COLO668 (cell line): ENCODE measurements around the gene DDX53.

Experiments
- DNase-seq: peaks from one replicate; lab custom pipeline; 2025; ENCODE audit not compliant: unreplicated experiment; lab: John Stamatoyannopoulos, UW

The DDX53 gene

DNA sequence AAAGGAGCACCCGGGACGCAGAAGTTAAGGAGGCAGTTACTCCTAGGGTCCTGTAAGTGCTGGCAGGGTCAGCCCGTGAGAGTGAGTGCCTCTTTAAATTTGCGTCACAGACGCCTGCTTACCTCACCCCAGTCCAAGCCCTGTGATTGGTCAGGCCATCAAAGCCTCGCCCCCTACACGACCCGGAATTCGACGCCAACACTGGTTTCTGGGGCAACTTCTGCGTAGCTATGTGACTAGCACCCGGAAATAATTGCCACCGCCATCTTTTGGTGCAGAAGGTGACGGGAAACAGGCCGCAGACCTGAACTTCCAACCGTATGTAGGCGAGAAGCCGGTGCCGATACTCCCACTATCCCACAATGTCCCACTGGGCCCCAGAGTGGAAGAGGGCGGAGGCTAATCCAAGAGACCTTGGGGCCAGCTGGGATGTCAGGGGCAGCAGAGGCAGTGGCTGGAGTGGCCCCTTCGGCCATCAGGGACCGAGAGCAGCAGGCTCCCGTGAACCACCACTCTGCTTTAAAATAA, at the start of gene DDX53:
DDX53 (plus strand) TSS at position 265 of the 528 bp plus-strand sequence; CDS start at position 363, 98 bp downstream.
- no peak for DNase-seq

- DNase-seq = no peak
Observed at GRCh38 chrX:22950269-22951266, 49.2 kb upstream of the DDX53 start.

GRCh38 chrX:22952010-22952409, 47.8 kb upstream of the DDX53 start:
- DNase-seq = no peak

DNA sequence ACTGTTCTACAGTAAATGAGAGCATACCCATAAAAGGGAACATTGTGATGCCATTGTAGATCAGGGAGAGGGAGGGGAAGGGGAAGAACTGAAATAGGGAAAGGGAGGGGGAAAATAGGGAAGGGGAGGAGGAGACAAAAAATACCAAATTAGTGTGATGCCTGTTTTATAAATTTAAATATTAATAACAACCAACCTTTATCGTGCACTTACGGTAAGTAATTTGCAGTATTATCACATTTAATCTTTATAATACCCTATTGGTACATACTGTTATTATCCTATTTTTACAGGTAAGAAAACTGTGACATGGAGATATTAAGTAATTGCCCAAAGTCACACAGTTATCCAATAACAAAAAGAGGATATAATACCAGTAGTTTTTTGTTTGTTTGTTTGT, 41.5 kb upstream of the DDX53 start:
- no peak for DNase-seq

DNA sequence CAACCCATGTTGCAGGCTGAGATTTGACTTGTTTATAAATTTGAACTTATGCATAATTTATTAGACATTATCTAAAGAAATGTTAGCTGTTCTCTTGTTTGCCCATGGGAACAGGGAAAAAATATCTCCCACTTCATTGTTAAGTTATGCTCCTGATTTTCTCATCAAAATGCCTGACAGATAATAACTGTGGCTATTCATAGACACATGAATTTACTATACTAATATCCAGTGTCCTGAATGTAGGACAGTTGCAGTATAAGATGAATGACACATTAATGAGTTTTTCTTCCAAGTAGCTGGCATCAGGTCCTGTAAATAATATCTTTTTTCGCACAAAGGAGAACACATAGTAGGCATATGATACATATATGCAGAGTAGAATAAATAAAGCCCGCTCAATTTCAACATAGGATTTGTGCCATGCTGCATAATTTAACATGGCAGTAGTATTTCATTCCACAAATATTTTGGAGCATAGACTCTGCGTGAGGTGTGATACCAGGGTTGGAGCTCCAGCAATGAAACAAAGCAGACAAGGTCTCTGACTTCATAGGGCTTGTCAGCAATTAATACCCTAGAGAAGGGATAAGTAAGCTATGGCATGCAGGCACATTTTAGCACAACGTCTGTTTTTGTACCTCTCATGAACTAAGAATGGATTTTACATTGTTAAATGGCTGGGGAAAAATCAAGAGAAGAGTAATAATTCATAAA, 40.4 kb upstream of the DDX53 start:
- no peak for DNase-seq

DNA sequence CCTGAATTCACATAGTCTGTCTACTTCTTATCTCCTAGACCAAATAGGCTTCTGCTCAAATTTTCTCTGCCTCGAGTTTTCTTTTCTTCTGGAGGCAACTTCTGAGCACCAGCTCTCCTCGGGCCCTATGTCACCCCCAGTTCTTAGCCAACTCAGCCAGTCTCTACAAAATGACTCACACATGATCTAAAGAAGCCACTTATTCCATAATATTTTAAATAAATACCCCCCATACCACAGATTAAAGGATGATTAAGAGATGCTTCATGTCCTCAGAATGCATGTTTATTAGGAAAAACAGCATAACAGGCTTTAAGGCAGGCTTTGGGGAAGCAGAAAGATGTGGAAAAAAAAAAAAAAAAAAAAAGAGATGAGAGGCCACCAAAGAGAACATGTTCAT, 36.6 kb upstream of the DDX53 start:
- no peak for DNase-seq

- no peak for DNase-seq
Observed at GRCh38 chrX:22968494-22968893, 31.3 kb upstream of the DDX53 start.

- DNase-seq = no peak
Observed at GRCh38 chrX:22969411-22969810, 30.3 kb upstream of the DDX53 start.

GRCh38 chrX:22970861-22971260, 28.9 kb upstream of the DDX53 start:
- DNase-seq = no peak

GRCh38 chrX:22974616-22975015, 25.1 kb upstream of the DDX53 start:
- no peak for DNase-seq

DNA sequence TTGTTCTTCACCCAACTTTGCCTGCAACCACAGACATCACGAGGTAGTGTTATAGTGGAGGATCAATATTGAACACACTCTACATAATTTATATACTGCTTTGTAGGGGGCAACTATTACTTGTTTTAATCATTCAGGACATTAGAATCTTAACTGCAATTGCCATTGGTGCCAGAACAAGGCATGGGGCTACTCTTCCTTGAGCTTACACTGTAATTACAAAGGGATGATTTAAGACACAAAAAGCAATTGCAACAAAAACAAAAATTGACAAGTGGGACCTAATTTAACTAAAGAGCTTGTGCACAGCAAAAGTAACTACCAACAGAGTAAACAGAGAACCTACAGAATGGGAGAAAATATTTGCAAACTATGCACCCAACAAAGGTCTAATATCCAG, 24.0 kb upstream of the DDX53 start:
- DNase-seq = no peak

- no peak for DNase-seq
Observed at GRCh38 chrX:22985958-22986357, 13.8 kb upstream of the DDX53 start.

GRCh38 chrX:22987452-22987851, 12.3 kb upstream of the DDX53 start:
- no peak for DNase-seq

DNA sequence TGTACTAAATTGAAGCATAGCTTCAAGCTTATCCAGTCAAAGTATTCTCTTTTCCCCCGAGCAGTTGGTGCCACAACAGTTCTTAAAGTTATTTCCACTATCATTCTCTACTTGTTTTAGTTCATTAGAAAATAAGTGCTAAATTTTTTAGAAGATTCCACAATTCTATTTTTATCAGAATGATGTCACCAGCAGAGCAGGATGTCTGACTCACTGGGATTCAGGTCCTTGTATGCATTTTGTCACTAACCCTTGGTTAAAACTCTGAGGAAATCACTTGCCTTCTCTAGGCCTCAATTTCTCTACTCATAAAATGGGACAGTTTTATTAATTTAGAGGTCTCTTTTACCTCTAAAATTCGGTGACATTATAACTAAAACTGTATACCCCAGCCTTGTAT, 3.4 kb downstream of the DDX53 start:
- DNase-seq = no peak

- no peak for DNase-seq
Observed at GRCh38 chrX:23008431-23009099, 8.8 kb downstream of the DDX53 start.

DNA sequence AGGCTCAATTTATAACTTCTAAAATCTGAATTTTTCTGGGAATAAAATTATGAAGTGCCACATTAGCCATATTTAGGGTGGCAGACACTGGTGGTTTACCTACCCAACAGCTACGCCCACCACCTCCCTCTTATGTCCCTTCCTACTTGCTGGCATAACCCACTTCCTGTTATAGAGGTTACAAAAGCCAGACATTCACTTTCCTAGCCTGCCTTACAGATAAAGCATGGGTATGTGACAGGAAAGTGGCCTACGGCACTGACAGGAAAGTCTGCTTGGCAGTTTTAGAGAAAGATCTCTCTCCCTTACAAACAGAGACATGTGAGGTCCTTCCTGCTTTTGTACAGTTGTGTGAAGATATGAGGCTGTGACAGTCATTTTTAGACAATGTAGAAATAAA, 12.4 kb downstream of the DDX53 start:
- DNase-seq = no peak

GRCh38 chrX:23012636-23013035, 12.9 kb downstream of the DDX53 start:
- DNase-seq = no peak

DNA sequence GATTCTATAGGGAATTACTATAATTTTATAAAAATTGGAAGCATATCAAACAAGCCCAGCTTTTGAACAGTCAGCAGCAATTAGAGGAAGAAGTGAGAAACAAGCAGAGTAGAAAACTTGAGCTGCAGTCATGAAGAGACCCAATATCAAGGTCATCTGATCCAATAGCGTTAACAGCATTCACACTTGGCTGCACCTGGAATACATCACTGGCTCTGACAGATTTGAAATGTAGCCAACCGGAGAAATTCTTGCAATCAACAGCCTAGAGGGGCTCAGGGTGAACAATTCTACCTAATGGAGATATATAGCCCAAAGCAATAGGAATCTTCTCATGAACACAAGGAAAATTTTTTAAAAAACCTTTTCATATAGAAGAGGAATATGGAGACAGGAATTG, 13.6 kb downstream of the DDX53 start:
- no peak for DNase-seq

GRCh38 chrX:23031600-23031999, 31.8 kb downstream of the DDX53 start:
- no peak for DNase-seq

DNA sequence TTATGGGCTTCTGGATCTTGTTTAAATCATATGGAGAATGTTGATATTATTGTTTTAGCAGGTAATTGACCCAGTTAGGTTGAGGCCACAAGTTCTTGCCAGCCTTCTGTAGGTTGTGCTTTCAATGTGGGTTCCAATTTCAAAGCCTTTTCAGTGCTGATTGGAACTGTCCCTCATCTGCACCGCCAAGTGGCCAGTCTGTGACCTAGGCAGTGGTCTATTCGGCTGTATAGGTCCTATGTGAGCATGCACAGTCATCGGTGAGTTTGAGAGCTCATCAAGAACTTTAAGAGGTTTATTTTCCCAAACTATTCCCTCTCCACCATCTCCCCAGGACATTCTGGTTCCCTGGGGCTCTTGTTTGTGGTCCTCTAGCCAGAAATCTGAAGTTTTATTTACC, 35.7 kb downstream of the DDX53 start:
- DNase-seq = no peak

DNA sequence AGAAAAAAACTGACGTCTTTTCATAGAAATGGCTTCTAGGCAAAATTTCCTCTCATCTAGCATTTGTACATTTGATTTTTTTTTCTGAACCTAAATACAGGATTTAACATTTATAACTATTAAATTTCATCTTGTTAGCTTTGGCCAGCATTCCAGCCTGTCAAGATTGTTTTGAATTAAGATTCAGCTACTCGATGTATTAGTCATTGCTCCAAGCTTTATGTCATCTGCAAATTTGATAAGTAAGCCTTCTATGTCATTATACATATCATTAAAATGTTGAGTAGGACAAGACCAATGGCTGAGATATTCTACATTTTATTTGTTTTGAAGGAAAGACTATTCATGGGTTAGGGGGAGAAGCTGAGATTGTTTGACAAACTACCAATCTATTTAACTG, 46.7 kb downstream of the DDX53 start:
- DNase-seq = no peak
